Heart right ventricle (tissue), 16 donors: ENCODE results near the gene VASP. TPM values are rescaled to one million over a fixed set of nuclear protein-coding genes. Genes with fewer than 3 reads are reported as not detected.

Source experiments
- ATAC-seq, 8 donors: fragments of 200-7000 bp; cut with Tn5 transposase; one replicate each; pipeline ENCODE4 v1.9.1; 2020; ENCODE audit warnings: mild to moderate bottlenecking in 8 of 8, moderate library complexity in 8 of 8, moderate number of reproducible peaks in 1 of 8
- DNase-seq, 2 donors: peaks; one replicate each; pipeline ENCODE4 v3.0.0-alpha.2; 2020
- H3K27ac ChIP-seq, 10 donors: fragments of 200-600 bp; sonication (generic) in 2 of 10; one replicate each; pipeline versions ENCODE4 v1.5.0 to v1.8.0; 2020 to 2022; ENCODE audit warnings: mild to moderate bottlenecking in 3 of 10
- H3K27me3 ChIP-seq, 7 donors: fragments of 200-600 bp; one replicate each; pipeline ENCODE4 v1.8.0; 2021 to 2022; ENCODE audit warnings: mild to moderate bottlenecking in 2 of 7
- H3K36me3 ChIP-seq, 9 donors: fragments of 200-600 bp; sonication (generic) in 1 of 9; one replicate each; pipeline versions ENCODE4 v1.5.0 to v1.8.0; 2020 to 2022; ENCODE audit warnings: mild to moderate bottlenecking in 2 of 9
- H3K4me1 ChIP-seq, 9 donors: fragments of 200-600 bp; sonication (generic) in 1 of 9; one replicate each; pipeline versions ENCODE4 v1.5.0 to v1.8.0; 2020 to 2022; ENCODE audit warnings: mild to moderate bottlenecking in 4 of 9
- H3K4me3 ChIP-seq, 10 donors: fragments of 200-600 bp; sonication (generic) in 2 of 10; one replicate each; pipeline versions ENCODE4 v1.5.0 to v1.8.0; 2020 to 2022; ENCODE audit warnings: mild to moderate bottlenecking in 7 of 10, moderate library complexity in 2 of 10
- H3K9me3 ChIP-seq, 11 donors: fragments of 200-600 bp in 10 of 11; sonication (generic) in 2 of 11; one replicate each; pipeline versions ENCODE4 v1.5.0 to v1.8.0; 2013 to 2022; ENCODE audit warnings: mild to moderate bottlenecking in 2 of 11, control low read depth in 1 of 11, moderate library complexity in 1 of 11
- CTCF ChIP-seq, 9 donors: fragments of 200-600 bp; sonication (generic) in 2 of 9; IDR thresholded peaks; one replicate each; pipeline versions ENCODE4 v1.5.0 to v1.8.0; 2021 to 2022; ENCODE audit warnings: antibody characterized with exemption in 9 of 9, mild to moderate bottlenecking in 5 of 9, moderate library complexity in 1 of 9
- WGBS, 2 donors: extraction: QIAGEN DNeasy Blood & Tissue Kit; methylation state at CpG; one replicate each; pipeline ENCODE4 v1.1.7; 2013; ENCODE audit warnings: inconsistent platforms in 1 of 2; 5-methylcytosine and 5-hydroxymethylcytosine counted together
- intact Hi-C, 10 donors: fragments of 100-400 bp; cut with DNase I; formaldehyde crosslinking; loops; one replicate each; pipeline versions ENCODE4 v1.11.1 to v1.14.2; 2022
- polyA plus RNA-seq, 2 donors: library from polyadenylated mRNA; stranded (reverse); fragments of 200-250 nt; gene quantifications; one replicate each; pipeline ENCODE4 v1.2.3, GENCODE V29; 2013
- total RNA-seq, 10 donors: library from RNA; stranded (reverse); fragmentation: NEBNext Ultra II Directional in 3 of 10; extraction: Animal tissue kit (Norgen Biotek cat#: 25700) in 3 of 10; gene quantifications; one replicate each; pipeline versions ENCODE4 v1.2.1 to v1.2.4, GENCODE V29; 2021 to 2023
- donor health status: Arrhythmogenic right ventricular cardiomyopathy.
- donor health status: ischemic (EF 13 %, LVEDD 7.1; RV severe dilation, severe dysfunction).
- donor health status: healthy with polysubstance abuse.
- donor health status: DM: no; HTN: yes; CAD: no.
- donor health status: DM: no; HTN: no; CAD: no.
- donor health status: ischemic (EF 25% LVEDD 6.9; RV normal size, moderate dysfunction).
- donor health status: ischemic (EF 25% LVEDD 5.7; RV mildly dilated, moderate dysfunction).
- donor health status: healthy.
- donor health status: DM: yes; HTN: yes; CAD: no.
- donor health status: Ischemic cardiomyopathy.
- donor health status: ischemic (EF 35%, LVEDD 5.7; RV mildly dilated, moderate dysfunction).
- donor health status: nonischemic (EF 11% LVEDD 7.7; RV severe dilation, severe dysfunction).
- donor health status: DM: yes; HTN: yes; CAD: no.
- donor health status: PGD.
- donor health status: ischemic (EF 29% LVEDD 5.4; RV normal size, mild dysfunction).
- donor health status: nonischemic (EF 23%, LVEDD 6.1; RV moderate dilation, normal function).

VASP gene
- total and polyA plus RNA-seq, 12 donors = 24.9 to 78.6 (median 43.6) TPM

- H3K9me3 ChIP-seq = no peaks in the 10 kb centered on the region
- no peak for ATAC-seq
- no peak for TF ChIP-seq CTCF (IDR thresholded peaks at IDR 0.05)
- H3K4me3 ChIP-seq = peak overlapping the region in 9 of 10 donors; percentile 37 to 71 (median 61)
- no peak for DNase-seq
- H3K36me3 ChIP-seq = no peaks in the 10 kb centered on the region
- intact Hi-C loops = loop anchor here in 8 of 10 donors (1.0 to 10.0 kb wide), 3 partner anchors 39 to 53 kb away; partner anchors contain the start of gene ERCC1 (in 1 of the 8)
- peaks cover 0 to 28% (median 0%) of the 10 kb centered on the region in 7 donors for H3K27me3 ChIP-seq
- peak overlapping the region in 9 of 10 donors; percentile 87 to 100 (median 94) for H3K27ac ChIP-seq
- H3K4me1 ChIP-seq = peaks cover 0 to 29% (median 11%) of the 10 kb centered on the region in 9 donors
- 8 to 10% methylated on average over 12 of the region's 12 CpGs for WGBS, 2 donors
Measured at GRCh38 chr19:45477713-45478453, 29.4 kb upstream of the VASP start.

GRCh38 chr19:45478454-45479238, 28.6 kb upstream of the VASP start:
- DNase-seq = peak; percentile 80 to 86
- H3K36me3 ChIP-seq = no peaks in the 10 kb centered on the region
- H3K4me1 ChIP-seq = peaks cover 0 to 29% (median 11%) of the 10 kb centered on the region in 9 donors
- intact Hi-C loops = loop anchor here in 9 of 10 donors (1.0 to 10.0 kb wide), 4 partner anchors 39 to 54 kb away; partner anchors contain the start of gene ERCC1 (in 1 of the 9)
- peak; percentile 84 to 97 (median 94) for ATAC-seq
- H3K27me3 ChIP-seq = peaks cover 0 to 21% (median 0%) of the 10 kb centered on the region in 7 donors
- peak overlapping the region in 9 of 10 donors; percentile 37 to 71 (median 61) for H3K4me3 ChIP-seq
- peak; percentile 90 to 99 (median 97) for TF ChIP-seq CTCF (IDR thresholded peaks at IDR 0.05)
- peak overlapping the region; percentile 86 to 100 (median 94) for H3K27ac ChIP-seq
- H3K9me3 ChIP-seq = no peaks in the 10 kb centered on the region
- 0% methylated on average over 39 of the region's 39 CpGs for WGBS, 2 donors

- intact Hi-C loops = no loop called here
- Histone ChIP-seq H3K9me3 (no peaks in the 10 kb centered on the region), H3K4me1 (peaks cover 0 to 18% (median 4%) of the 10 kb centered on the region in 9 donors), H3K4me3 (no peak overlapping the region), H3K27ac (no peak overlapping the region), H3K36me3 (peaks cover 0 to 1% (median 0%) of the 10 kb centered on the region in 9 donors), H3K27me3 (no peaks in the 10 kb centered on the region)
- ATAC-seq (no peak), DNase-seq (no peak)
- WGBS, 2 donors = 91 to 92% methylated on average over 5 of the region's 5 CpGs
- no peak for TF ChIP-seq CTCF (IDR thresholded peaks at IDR 0.05)
Measured at GRCh38 chr19:45483033-45483432, 24.2 kb upstream of the VASP start.

- Histone ChIP-seq H3K4me1 (peaks cover 0 to 5% (median 0%) of the 10 kb centered on the region in 9 donors), H3K27me3 (no peaks in the 10 kb centered on the region), H3K9me3 (no peaks in the 10 kb centered on the region), H3K36me3 (peaks cover 0 to 9% (median 0%) of the 10 kb centered on the region in 9 donors), H3K27ac (no peak overlapping the region), H3K4me3 (no peak overlapping the region)
- no peak for ATAC-seq
- intact Hi-C loops = loop anchor here in 1 of 10 donors (2.0 kb wide), 1 partner anchor 56 kb away; no protein-coding TSS in a partner anchor
- no peak for DNase-seq
- no peak for TF ChIP-seq CTCF (IDR thresholded peaks at IDR 0.05)
- 72 to 78% methylated on average over 13 of the region's 13 CpGs for WGBS, 2 donors
Measured at GRCh38 chr19:45484273-45484945, 22.9 kb upstream of the VASP start.
